GM06990 (cell line): Measurements from ENCODE around the gene XCL2.

ENCODE experiments used
- DNase-seq: peaks from one replicate; pipeline ENCODE4 v3.0.0-alpha.2; 2011; ENCODE audit not compliant: insufficient read length; ENCODE audit errors: extremely low read depth
- H3K27me3 ChIP-seq: replicated peaks from 2 replicates; pipeline ENCODE4 v1.6.0; 2011; ENCODE audit warnings: low read length; ENCODE audit not compliant: control insufficient read depth, insufficient read depth
- H3K36me3 ChIP-seq: 2 replicates; pipeline ENCODE4 v1.5.1; 2011; ENCODE audit warnings: low read length; ENCODE audit not compliant: control insufficient read depth, insufficient read depth
- H3K4me3 ChIP-seq: replicated peaks from 2 replicates; pipeline ENCODE4 v1.5.1; 2011; ENCODE audit warnings: low read depth, mild to moderate bottlenecking, control low read depth, low read length
- TF ChIP-seq, protein P1 (sequence below): IDR thresholded peaks from 2 replicates; pipeline ENCODE4 v1.5.1; 2011; ENCODE audit warnings: low read length, control low read depth, mild to moderate bottlenecking, inconsistent platforms; ENCODE audit not compliant: insufficient read depth, poor library complexity, severe bottlenecking

The XCL2 gene

DNA sequence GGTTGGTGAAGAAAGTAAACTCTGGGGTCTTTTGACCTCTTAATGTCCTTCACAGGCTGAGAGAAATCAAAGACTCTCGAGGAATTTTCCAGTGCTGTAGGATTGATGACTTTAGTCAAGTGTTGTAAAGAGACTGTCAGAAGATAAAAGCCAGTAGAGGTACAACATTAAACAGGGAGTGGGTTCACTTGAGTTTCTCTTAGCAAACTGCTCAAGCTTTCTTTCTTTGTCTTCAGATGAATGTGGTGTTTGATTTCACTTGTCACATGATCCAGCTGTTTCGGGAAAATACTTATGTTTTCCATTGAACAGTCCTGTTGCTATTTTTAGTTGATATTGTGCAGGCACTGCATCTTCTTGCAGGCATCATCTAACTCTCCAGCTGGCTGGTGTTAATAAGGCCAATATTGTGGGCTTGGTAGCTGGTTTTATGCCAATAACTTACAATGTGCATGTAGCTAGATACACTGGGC lies 45.6 kb downstream of the XCL2 start:
- Histone ChIP-seq H3K27me3 (no peaks in the 10 kb centered on the region; the same call in 1 of the 2 replicates), H3K4me3 (no peak overlapping the region), H3K36me3 (no peaks in the 10 kb centered on the region)
- DNase-seq: no peak
- TF ChIP-seq, protein P1, sequence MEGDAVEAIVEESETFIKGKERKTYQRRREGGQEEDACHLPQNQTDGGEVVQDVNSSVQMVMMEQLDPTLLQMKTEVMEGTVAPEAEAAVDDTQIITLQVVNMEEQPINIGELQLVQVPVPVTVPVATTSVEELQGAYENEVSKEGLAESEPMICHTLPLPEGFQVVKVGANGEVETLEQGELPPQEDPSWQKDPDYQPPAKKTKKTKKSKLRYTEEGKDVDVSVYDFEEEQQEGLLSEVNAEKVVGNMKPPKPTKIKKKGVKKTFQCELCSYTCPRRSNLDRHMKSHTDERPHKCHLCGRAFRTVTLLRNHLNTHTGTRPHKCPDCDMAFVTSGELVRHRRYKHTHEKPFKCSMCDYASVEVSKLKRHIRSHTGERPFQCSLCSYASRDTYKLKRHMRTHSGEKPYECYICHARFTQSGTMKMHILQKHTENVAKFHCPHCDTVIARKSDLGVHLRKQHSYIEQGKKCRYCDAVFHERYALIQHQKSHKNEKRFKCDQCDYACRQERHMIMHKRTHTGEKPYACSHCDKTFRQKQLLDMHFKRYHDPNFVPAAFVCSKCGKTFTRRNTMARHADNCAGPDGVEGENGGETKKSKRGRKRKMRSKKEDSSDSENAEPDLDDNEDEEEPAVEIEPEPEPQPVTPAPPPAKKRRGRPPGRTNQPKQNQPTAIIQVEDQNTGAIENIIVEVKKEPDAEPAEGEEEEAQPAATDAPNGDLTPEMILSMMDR: no peak

- no peaks in the 10 kb centered on the region for H3K36me3 ChIP-seq
- TF ChIP-seq, protein P1: no peak
- DNase-seq: no peak
Observed at GRCh38 chr1:168497376-168497950, 46.3 kb downstream of the XCL2 start.

GRCh38 chr1:168491527-168492164 lies 52.2 kb downstream of the XCL2 start:
- no peaks in the 10 kb centered on the region; the same call in 1 of the 2 replicates for H3K27me3 ChIP-seq
- TF ChIP-seq, protein P1: no peak
- DNase-seq: no peak
- no peak overlapping the region for H3K4me3 ChIP-seq
- no peaks in the 10 kb centered on the region for H3K36me3 ChIP-seq

More at GRCh38 chr1:168497376-168497950, 46.3 kb downstream of the XCL2 start:
- Histone ChIP-seq H3K27me3 (no peaks in the 10 kb centered on the region; the same call in 1 of the 2 replicates), H3K4me3 (no peak overlapping the region)
